ENCODE measurements around the gene GRM7.

The GRM7 gene

GRCh38 chr3:7615043-7615442 is 754.1 kb downstream of the GRM7 start:
- H3K4me1 ChIP-seq (ENCODE audit: control insufficient read depth, insufficient read depth, low read length): no peaks in the 10 kb centered on the region
- no peaks in the 10 kb centered on the region for H3K27me3 ChIP-seq (ENCODE audit: control insufficient read depth, insufficient read depth, low read length)
- no peak overlapping the region for H3K9ac ChIP-seq (ENCODE audit: low read length)
- no peaks in the 10 kb centered on the region for H3K9me3 ChIP-seq (ENCODE audit: control insufficient read depth, insufficient read depth, low read depth, low read length)
- H3K36me3 ChIP-seq (ENCODE audit: control insufficient read depth, insufficient read depth, low read length): no peaks in the 10 kb centered on the region
- no peak overlapping the region for H3K27ac ChIP-seq (ENCODE audit: low read depth, low read length)
- no peak overlapping the region for H3K4me3 ChIP-seq (ENCODE audit: low read depth, low read length)

GRCh38 chr3:7618606-7619005 is 757.7 kb downstream of the GRM7 start:
- Histone ChIP-seq H3K9me3 (ENCODE audit: control insufficient read depth, insufficient read depth, low read depth, low read length) (no peaks in the 10 kb centered on the region), H3K4me1 (ENCODE audit: control insufficient read depth, insufficient read depth, low read length) (no peaks in the 10 kb centered on the region), H3K36me3 (ENCODE audit: control insufficient read depth, insufficient read depth, low read length) (no peaks in the 10 kb centered on the region), H3K27me3 (ENCODE audit: control insufficient read depth, insufficient read depth, low read length) (no peaks in the 10 kb centered on the region), H3K27ac (ENCODE audit: low read depth, low read length) (no peak overlapping the region), H3K4me3 (ENCODE audit: low read depth, low read length) (no peak overlapping the region), H3K9ac (ENCODE audit: low read length) (no peak overlapping the region)

- Histone ChIP-seq H3K27ac (ENCODE audit: low read depth, low read length) (no peak overlapping the region), H3K27me3 (ENCODE audit: control insufficient read depth, insufficient read depth, low read length) (no peaks in the 10 kb centered on the region), H3K4me3 (ENCODE audit: low read depth, low read length) (no peak overlapping the region), H3K9me3 (ENCODE audit: control insufficient read depth, insufficient read depth, low read depth, low read length) (no peaks in the 10 kb centered on the region), H3K4me1 (ENCODE audit: control insufficient read depth, insufficient read depth, low read length) (no peaks in the 10 kb centered on the region), H3K9ac (ENCODE audit: low read length) (no peak overlapping the region), H3K36me3 (ENCODE audit: control insufficient read depth, insufficient read depth, low read length) (no peaks in the 10 kb centered on the region)
These were observed 759.5 kb downstream of the GRM7 start for GRCh38 chr3:7620401-7620800.

- H3K27me3 ChIP-seq (ENCODE audit: control insufficient read depth, insufficient read depth, low read length): no peaks in the 10 kb centered on the region
- H3K27ac ChIP-seq (ENCODE audit: low read depth, low read length): no peak overlapping the region
- H3K4me3 ChIP-seq (ENCODE audit: low read depth, low read length): no peak overlapping the region
- H3K9ac ChIP-seq (ENCODE audit: low read length): no peak overlapping the region
- no peaks in the 10 kb centered on the region for H3K4me1 ChIP-seq (ENCODE audit: control insufficient read depth, insufficient read depth, low read length)
- no peaks in the 10 kb centered on the region for H3K9me3 ChIP-seq (ENCODE audit: control insufficient read depth, insufficient read depth, low read depth, low read length)
- no peaks in the 10 kb centered on the region for H3K36me3 ChIP-seq (ENCODE audit: control insufficient read depth, insufficient read depth, low read length)
These were observed 760.2 kb downstream of the GRM7 start for GRCh38 chr3:7621046-7621630.

- Histone ChIP-seq H3K27ac (ENCODE audit: low read depth, low read length) (no peak overlapping the region), H3K4me3 (ENCODE audit: low read depth, low read length) (no peak overlapping the region), H3K27me3 (ENCODE audit: control insufficient read depth, insufficient read depth, low read length) (no peaks in the 10 kb centered on the region), H3K9me3 (ENCODE audit: control insufficient read depth, insufficient read depth, low read depth, low read length) (no peaks in the 10 kb centered on the region), H3K36me3 (ENCODE audit: control insufficient read depth, insufficient read depth, low read length) (no peaks in the 10 kb centered on the region), H3K9ac (ENCODE audit: low read length) (no peak overlapping the region), H3K4me1 (ENCODE audit: control insufficient read depth, insufficient read depth, low read length) (no peaks in the 10 kb centered on the region)
These were observed 760.7 kb downstream of the GRM7 start for GRCh38 chr3:7621651-7622050.

GRCh38 chr3:7625021-7625420 is 764.1 kb downstream of the GRM7 start:
- no peaks in the 10 kb centered on the region for H3K9me3 ChIP-seq (ENCODE audit: control insufficient read depth, insufficient read depth, low read depth, low read length)
- H3K9ac ChIP-seq (ENCODE audit: low read length): no peak overlapping the region

GRCh38 chr3:7630351-7630911 is 769.5 kb downstream of the GRM7 start:
- Histone ChIP-seq H3K9me3 (ENCODE audit: control insufficient read depth, insufficient read depth, low read depth, low read length) (no peaks in the 10 kb centered on the region), H3K27me3 (ENCODE audit: control insufficient read depth, insufficient read depth, low read length) (no peaks in the 10 kb centered on the region), H3K4me1 (ENCODE audit: control insufficient read depth, insufficient read depth, low read length) (no peaks in the 10 kb centered on the region), H3K4me3 (ENCODE audit: low read depth, low read length) (no peak overlapping the region), H3K27ac (ENCODE audit: low read depth, low read length) (no peak overlapping the region), H3K9ac (ENCODE audit: low read length) (no peak overlapping the region), H3K36me3 (ENCODE audit: control insufficient read depth, insufficient read depth, low read length) (no peaks in the 10 kb centered on the region)

More at GRCh38 chr3:7625021-7625420, 764.1 kb downstream of the GRM7 start:
- Histone ChIP-seq H3K4me3 (ENCODE audit: low read depth, low read length) (no peak overlapping the region), H3K27me3 (ENCODE audit: control insufficient read depth, insufficient read depth, low read length) (no peaks in the 10 kb centered on the region), H3K4me1 (ENCODE audit: control insufficient read depth, insufficient read depth, low read length) (no peaks in the 10 kb centered on the region), H3K36me3 (ENCODE audit: control insufficient read depth, insufficient read depth, low read length) (no peaks in the 10 kb centered on the region), H3K27ac (ENCODE audit: low read depth, low read length) (no peak overlapping the region)

GRCh38 chr3:7630925-7631324 is 770.0 kb downstream of the GRM7 start:
- Histone ChIP-seq H3K27me3 (ENCODE audit: control insufficient read depth, insufficient read depth, low read length) (no peaks in the 10 kb centered on the region), H3K4me3 (ENCODE audit: low read depth, low read length) (no peak overlapping the region), H3K27ac (ENCODE audit: low read depth, low read length) (no peak overlapping the region), H3K4me1 (ENCODE audit: control insufficient read depth, insufficient read depth, low read length) (no peaks in the 10 kb centered on the region), H3K36me3 (ENCODE audit: control insufficient read depth, insufficient read depth, low read length) (no peaks in the 10 kb centered on the region), H3K9ac (ENCODE audit: low read length) (no peak overlapping the region), H3K9me3 (ENCODE audit: control insufficient read depth, insufficient read depth, low read depth, low read length) (no peaks in the 10 kb centered on the region)

- H3K27me3 ChIP-seq (ENCODE audit: control insufficient read depth, insufficient read depth, low read length): no peaks in the 10 kb centered on the region
- no peak overlapping the region for H3K27ac ChIP-seq (ENCODE audit: low read depth, low read length)
- no peaks in the 10 kb centered on the region for H3K9me3 ChIP-seq (ENCODE audit: control insufficient read depth, insufficient read depth, low read depth, low read length)
- no peak overlapping the region for H3K9ac ChIP-seq (ENCODE audit: low read length)
- H3K4me1 ChIP-seq (ENCODE audit: control insufficient read depth, insufficient read depth, low read length): no peaks in the 10 kb centered on the region
- H3K36me3 ChIP-seq (ENCODE audit: control insufficient read depth, insufficient read depth, low read length): no peaks in the 10 kb centered on the region
- H3K4me3 ChIP-seq (ENCODE audit: low read depth, low read length): no peak overlapping the region
These were observed 771.4 kb downstream of the GRM7 start for GRCh38 chr3:7632305-7632704.

- Histone ChIP-seq H3K4me3 (ENCODE audit: low read depth, low read length) (no peak overlapping the region), H3K9ac (ENCODE audit: low read length) (no peak overlapping the region), H3K27ac (ENCODE audit: low read depth, low read length) (no peak overlapping the region), H3K36me3 (ENCODE audit: control insufficient read depth, insufficient read depth, low read length) (no peaks in the 10 kb centered on the region), H3K27me3 (ENCODE audit: control insufficient read depth, insufficient read depth, low read length) (no peaks in the 10 kb centered on the region), H3K9me3 (ENCODE audit: control insufficient read depth, insufficient read depth, low read depth, low read length) (no peaks in the 10 kb centered on the region), H3K4me1 (ENCODE audit: control insufficient read depth, insufficient read depth, low read length) (no peaks in the 10 kb centered on the region)
These were observed 776.8 kb downstream of the GRM7 start for GRCh38 chr3:7637694-7638093.

GRCh38 chr3:7638103-7638502 is 777.2 kb downstream of the GRM7 start:
- Histone ChIP-seq H3K27ac (ENCODE audit: low read depth, low read length) (no peak overlapping the region), H3K9ac (ENCODE audit: low read length) (no peak overlapping the region), H3K9me3 (ENCODE audit: control insufficient read depth, insufficient read depth, low read depth, low read length) (no peaks in the 10 kb centered on the region), H3K36me3 (ENCODE audit: control insufficient read depth, insufficient read depth, low read length) (no peaks in the 10 kb centered on the region), H3K4me1 (ENCODE audit: control insufficient read depth, insufficient read depth, low read length) (no peaks in the 10 kb centered on the region), H3K27me3 (ENCODE audit: control insufficient read depth, insufficient read depth, low read length) (no peaks in the 10 kb centered on the region), H3K4me3 (ENCODE audit: low read depth, low read length) (no peak overlapping the region)
